Upper lobe of right lung (tissue), 1 donor: ENCODE data around the gene PHLDB3. TPM values are rescaled to one million over a fixed set of nuclear protein-coding genes. Genes with fewer than 3 reads are reported as not detected.
A peak's percentile ranks its signal among the peaks of the same experiment; 100 is the strongest.

Experiments
- ATAC-seq: fragments of 200-7000 bp; cut with Tn5 transposase; one replicate; pipeline ENCODE4 v1.9.1; 2020; ENCODE audit warnings: mild to moderate bottlenecking, moderate library complexity
- DNase-seq: peaks from one replicate; pipeline ENCODE4 v3.0.0-alpha.2; 2020
- H3K27ac ChIP-seq: fragments of 200-600 bp; one replicate; pipeline ENCODE4 v1.8.0; 2022
- H3K27me3 ChIP-seq: fragments of 200-600 bp; one replicate; pipeline ENCODE4 v1.8.0; 2022; ENCODE audit warnings: mild to moderate bottlenecking
- H3K36me3 ChIP-seq: fragments of 200-600 bp; one replicate; pipeline ENCODE4 v1.8.0; 2022
- H3K4me1 ChIP-seq: fragments of 200-600 bp; one replicate; pipeline ENCODE4 v1.8.0; 2022
- H3K4me3 ChIP-seq: fragments of 200-600 bp; one replicate; pipeline ENCODE4 v1.8.0; 2022; ENCODE audit warnings: mild to moderate bottlenecking
- H3K9me3 ChIP-seq: fragments of 200-600 bp; one replicate; pipeline ENCODE4 v1.8.0; 2022
- CTCF ChIP-seq: fragments of 200-600 bp; IDR thresholded peaks from one replicate; pipeline ENCODE4 v1.8.0; 2022; ENCODE audit warnings: antibody characterized with exemption
- intact Hi-C: fragments of 100-400 bp; cut with DNase I; formaldehyde crosslinking; loops from one replicate; pipeline ENCODE4 v1.11.0; 2022
- total RNA-seq: library from RNA; stranded (reverse); fragmentation: NEBNext Ultra II Directional; extraction: Animal tissue kit (Norgen Biotek cat#: 25700); gene quantifications from one replicate; pipeline ENCODE4 v1.2.1, GENCODE V29; 2021
- donor health status: DM: no; HTN: yes; CAD: no; lungs with severe emphysema.

PHLDB3 gene
- total RNA-seq, 1 donor from 2014 or later, result 9.1 TPM

- H3K9me3 ChIP-seq, result no peaks in the 10 kb centered on the region
- ATAC-seq (no peak), DNase-seq (no peak)
- no peak for TF ChIP-seq CTCF
- no peak overlapping the region for H3K4me3 ChIP-seq
- intact Hi-C loops, result no loop called here
- peaks cover 7% of the 10 kb centered on the region for H3K4me1 ChIP-seq
- H3K27ac ChIP-seq, result no peak overlapping the region
- H3K27me3 ChIP-seq, result peaks cover 10% of the 10 kb centered on the region
- H3K36me3 ChIP-seq, result no peaks in the 10 kb centered on the region
Measured at GRCh38 chr19:43468354-43469159, 36.0 kb downstream of the PHLDB3 start.

GRCh38 chr19:43467730-43468129, 36.8 kb downstream of the PHLDB3 start:
- no peak for DNase-seq
- Histone ChIP-seq H3K36me3 (no peaks in the 10 kb centered on the region), H3K27me3 (peaks cover 10% of the 10 kb centered on the region), H3K9me3 (no peaks in the 10 kb centered on the region), H3K27ac (no peak overlapping the region), H3K4me1 (peaks cover 7% of the 10 kb centered on the region), H3K4me3 (no peak overlapping the region)
- intact Hi-C loops, result no loop called here
- no peak for ATAC-seq
- TF ChIP-seq CTCF, result no peak

- H3K36me3 ChIP-seq, result no peaks in the 10 kb centered on the region
- H3K9me3 ChIP-seq, result no peaks in the 10 kb centered on the region
- H3K4me3 ChIP-seq, result no peak overlapping the region
- no peak for TF ChIP-seq CTCF
- peaks cover 7% of the 10 kb centered on the region for H3K4me1 ChIP-seq
- ATAC-seq (no peak), DNase-seq (no peak)
- H3K27ac ChIP-seq, result no peak overlapping the region
- intact Hi-C loops, result no loop called here
- peaks cover 10% of the 10 kb centered on the region for H3K27me3 ChIP-seq
Measured at GRCh38 chr19:43467276-43467675, 37.3 kb downstream of the PHLDB3 start.

- DNase-seq (no peak), ATAC-seq (no peak)
- H3K4me1 ChIP-seq, result peaks cover 7% of the 10 kb centered on the region
- intact Hi-C loops, result no loop called here
- H3K27ac ChIP-seq, result no peak overlapping the region
- no peaks in the 10 kb centered on the region for H3K36me3 ChIP-seq
- TF ChIP-seq CTCF, result no peak
- H3K27me3 ChIP-seq, result peaks cover 10% of the 10 kb centered on the region
- H3K9me3 ChIP-seq, result no peaks in the 10 kb centered on the region
- no peak overlapping the region for H3K4me3 ChIP-seq
Measured at GRCh38 chr19:43466793-43467192, 37.8 kb downstream of the PHLDB3 start.

- H3K36me3 ChIP-seq, result no peaks in the 10 kb centered on the region
- intact Hi-C loops, result no loop called here
- peaks cover 10% of the 10 kb centered on the region for H3K27me3 ChIP-seq
- peak within 1 kb of the TSS; percentile 72 for H3K4me3 ChIP-seq
- ATAC-seq, result no peak
- no peak for DNase-seq
- H3K27ac ChIP-seq, result peak within 1 kb of the TSS; percentile 74
- no peak for TF ChIP-seq CTCF
- H3K4me1 ChIP-seq, result peaks cover 7% of the 10 kb centered on the region
- H3K9me3 ChIP-seq, result no peaks in the 10 kb centered on the region
Measured at GRCh38 chr19:43465468-43466120, 39.0 kb downstream of the PHLDB3 start, which contains the start of gene LYPD3. Gene LYPD3, minus strand, starts transcription at chr19:43465608. Its CDS starts 37 bp downstream, at chr19:43465571.
